SK-N-MC (cell line): Measurements from ENCODE around the gene LYRM4.

Experiments used
- EZH2 ChIP-seq: fragments of 200-600 bp; sonication (generic); IDR thresholded peaks from one replicate; pipeline ENCODE4 v1.6.1; 2017; ENCODE audit warnings: antibody characterized with exemption
- POLR2AphosphoS5 ChIP-seq: IDR thresholded peaks from 2 replicates; pipeline ENCODE4 v1.6.1; 2012; ENCODE audit warnings: mild to moderate bottlenecking, low read depth, low read length, borderline replicate concordance

GRCh38 chr6:5266423-5266822 is 5.7 kb upstream of the LYRM4 start:
- TF ChIP-seq EZH2 (no peak), POLR2AphosphoS5 (no peak)
